HFFc6 (cell line): ENCODE measurements around the gene MALT1. TPM values are rescaled to one million over a fixed set of nuclear protein-coding genes. Genes with fewer than 3 reads are reported as not detected.

ENCODE experiments used
- DNase-seq: peaks from one replicate; pipeline ENCODE4 v3.0.0-alpha.2; 2018
- H3K27ac Mint-ChIP-seq: 2 replicates; pipeline ENCODE4 v1.8.0; 2020; ENCODE audit warnings: mild to moderate bottlenecking, mixed read lengths
- H3K27me3 Mint-ChIP-seq: 2 replicates; pipeline ENCODE4 v1.8.0; 2021; ENCODE audit warnings: mild to moderate bottlenecking, moderate library complexity, mixed read lengths; ENCODE audit not compliant: insufficient read depth
- H3K36me3 Mint-ChIP-seq: 2 replicates; pipeline ENCODE4 v1.8.0; 2021; ENCODE audit warnings: low read depth, mixed read lengths
- H3K4me1 Mint-ChIP-seq: 2 replicates; pipeline ENCODE4 v1.8.0; 2020; ENCODE audit warnings: low read depth, mixed read lengths
- H3K4me3 Mint-ChIP-seq: 2 replicates; pipeline ENCODE4 v1.8.0; 2020; ENCODE audit warnings: mild to moderate bottlenecking, moderate library complexity, mixed read lengths
- H3K9me3 Mint-ChIP-seq: 2 replicates; pipeline ENCODE4 v1.8.0; 2020; ENCODE audit warnings: mild to moderate bottlenecking, mixed read lengths
- total RNA-seq, 6 experiments: library from RNA; stranded (reverse); fragmentation: NEBNext Ultra II Directional; extraction: Animal tissue kit (Norgen Biotek cat#: 25700); gene quantifications; 2 replicates in 1 of 6; 3 replicates in 5 of 6; pipeline ENCODE4 v1.2.3, GENCODE V29; 2021
- TF ChIP-seq, protein P1 (sequence below): fragments of 200-600 bp; sonication (generic); IDR thresholded peaks from 2 replicates; pipeline ENCODE4 v1.5.0; 2021; ENCODE audit warnings: antibody characterized with exemption, mild to moderate bottlenecking

The MALT1 gene
- total RNA-seq, 6 experiments from 2014 or later = 19.9 to 25.6 (median 22.4) TPM

DNA sequence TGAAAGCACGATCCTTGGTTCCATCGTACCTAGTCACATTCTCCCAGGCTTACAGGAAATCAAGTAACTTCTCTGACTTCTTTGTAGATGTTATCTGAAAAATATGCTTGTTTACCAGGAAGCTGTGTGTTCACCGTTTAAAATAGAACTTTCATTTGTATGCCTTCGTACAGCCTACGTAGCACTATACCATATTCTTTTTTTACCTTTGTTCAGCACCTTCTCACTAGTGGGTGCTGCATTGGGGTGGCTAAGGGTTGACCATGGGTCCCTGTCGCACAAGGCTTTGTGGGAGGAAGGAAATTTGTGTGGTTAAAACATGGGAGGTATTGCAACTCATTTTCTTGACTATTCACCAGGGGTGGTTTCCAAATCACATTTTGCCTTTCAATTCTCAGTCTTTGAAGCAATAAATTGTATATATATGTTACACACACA is 16.6 kb downstream of the MALT1 start:
- TF ChIP-seq, protein P1, sequence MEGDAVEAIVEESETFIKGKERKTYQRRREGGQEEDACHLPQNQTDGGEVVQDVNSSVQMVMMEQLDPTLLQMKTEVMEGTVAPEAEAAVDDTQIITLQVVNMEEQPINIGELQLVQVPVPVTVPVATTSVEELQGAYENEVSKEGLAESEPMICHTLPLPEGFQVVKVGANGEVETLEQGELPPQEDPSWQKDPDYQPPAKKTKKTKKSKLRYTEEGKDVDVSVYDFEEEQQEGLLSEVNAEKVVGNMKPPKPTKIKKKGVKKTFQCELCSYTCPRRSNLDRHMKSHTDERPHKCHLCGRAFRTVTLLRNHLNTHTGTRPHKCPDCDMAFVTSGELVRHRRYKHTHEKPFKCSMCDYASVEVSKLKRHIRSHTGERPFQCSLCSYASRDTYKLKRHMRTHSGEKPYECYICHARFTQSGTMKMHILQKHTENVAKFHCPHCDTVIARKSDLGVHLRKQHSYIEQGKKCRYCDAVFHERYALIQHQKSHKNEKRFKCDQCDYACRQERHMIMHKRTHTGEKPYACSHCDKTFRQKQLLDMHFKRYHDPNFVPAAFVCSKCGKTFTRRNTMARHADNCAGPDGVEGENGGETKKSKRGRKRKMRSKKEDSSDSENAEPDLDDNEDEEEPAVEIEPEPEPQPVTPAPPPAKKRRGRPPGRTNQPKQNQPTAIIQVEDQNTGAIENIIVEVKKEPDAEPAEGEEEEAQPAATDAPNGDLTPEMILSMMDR = no peak
- H3K27ac Mint-ChIP-seq = no peak overlapping the region

DNA sequence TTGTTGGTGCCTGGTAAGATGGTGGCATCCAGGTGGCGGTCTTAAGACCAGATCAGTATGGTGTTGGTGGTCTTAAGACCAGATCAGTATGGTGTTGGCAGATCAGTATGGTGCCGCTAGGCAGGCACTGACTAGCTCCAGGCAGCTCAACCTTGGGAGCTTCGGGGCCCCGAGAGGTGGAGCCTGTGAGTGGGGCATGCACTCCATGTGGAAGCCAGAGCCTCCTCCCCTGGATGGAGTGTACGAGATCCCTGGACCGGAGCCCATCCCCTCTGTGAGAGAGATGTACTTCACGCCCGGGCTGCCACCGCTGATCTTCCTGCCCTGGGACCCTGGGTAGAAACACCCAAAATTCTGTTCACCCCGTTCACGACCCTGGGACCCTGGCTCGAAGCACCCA is 19.0 kb downstream of the MALT1 start:
- H3K27me3 Mint-ChIP-seq = peaks cover 3% of the 10 kb centered on the region; the same call in 1 of the 2 replicates
- H3K4me3 Mint-ChIP-seq = no peak overlapping the region
- no peak overlapping the region for H3K27ac Mint-ChIP-seq
- no peaks in the 10 kb centered on the region for H3K9me3 Mint-ChIP-seq
- TF ChIP-seq, protein P1 = no peak
- H3K36me3 Mint-ChIP-seq = peaks cover 46% of the 10 kb centered on the region
- no peak for DNase-seq
- peaks cover 8% of the 10 kb centered on the region for H3K4me1 Mint-ChIP-seq

More for the DNA sequence above, 16.6 kb downstream of the MALT1 start:
- H3K4me3 Mint-ChIP-seq = no peak overlapping the region
- DNase-seq = no peak
- peaks cover 3% of the 10 kb centered on the region; the same call in 1 of the 2 replicates for H3K27me3 Mint-ChIP-seq
- H3K4me1 Mint-ChIP-seq = peaks cover 15% of the 10 kb centered on the region
- H3K36me3 Mint-ChIP-seq = peaks cover 52% of the 10 kb centered on the region
- no peaks in the 10 kb centered on the region for H3K9me3 Mint-ChIP-seq

DNA sequence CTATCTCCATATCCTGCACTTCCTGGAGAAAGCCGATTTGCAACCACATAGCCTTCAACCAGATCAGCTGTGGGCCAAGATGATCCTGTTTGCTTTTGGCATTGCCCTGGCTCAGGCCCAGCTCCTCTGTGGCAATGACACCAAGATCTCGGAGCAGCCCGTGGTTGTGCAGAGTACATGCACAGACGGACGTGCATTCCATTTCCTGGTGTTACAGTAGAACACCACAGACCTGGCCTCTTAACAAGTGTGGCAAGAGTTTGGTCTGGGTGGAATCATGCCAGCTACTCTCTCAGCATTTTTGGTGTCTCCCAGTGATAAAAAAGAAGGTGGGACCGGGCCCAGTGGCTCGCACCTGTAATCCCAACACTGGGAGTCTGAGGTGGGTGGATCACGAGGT is 20.0 kb downstream of the MALT1 start:
- Mint-ChIP-seq H3K27me3 (peaks cover 3% of the 10 kb centered on the region; the same call in 1 of the 2 replicates), H3K9me3 (no peaks in the 10 kb centered on the region)
- DNase-seq = no peak

DNA sequence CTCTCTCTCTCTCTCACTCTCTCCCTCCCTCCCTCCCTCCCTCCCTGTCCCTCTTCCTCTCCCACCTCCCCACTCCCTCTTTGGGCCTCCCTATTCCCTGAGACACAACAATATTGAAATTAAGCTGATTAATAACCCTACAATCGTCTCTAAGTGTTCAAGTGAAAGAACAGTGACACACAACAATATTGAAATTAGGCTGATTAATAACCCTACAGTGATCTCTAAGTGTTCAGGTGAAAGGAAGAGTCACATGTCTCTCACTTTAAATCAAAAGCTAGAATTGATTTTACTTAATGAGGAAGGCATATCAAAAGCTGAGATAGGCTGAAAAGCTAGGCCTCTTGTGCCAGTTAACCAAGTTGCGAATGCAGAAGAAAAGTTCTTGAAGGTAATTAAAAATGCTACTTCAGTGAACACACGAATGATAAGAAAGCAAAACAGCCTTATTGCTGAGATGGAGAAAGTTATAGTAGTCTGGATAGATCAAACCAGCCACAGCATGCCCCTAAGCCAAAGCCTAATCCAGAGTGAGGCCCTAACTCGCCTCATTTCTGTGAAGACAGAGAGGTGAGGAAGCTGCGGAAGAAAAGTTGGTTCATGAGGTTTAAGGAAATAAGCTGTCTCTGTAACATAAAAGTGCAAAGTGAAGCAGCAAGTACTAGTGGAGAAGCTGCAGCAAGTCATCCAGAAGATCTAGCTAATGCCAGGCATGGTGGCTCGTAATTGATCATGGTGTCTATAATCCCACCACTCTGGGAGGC is 21.3 kb downstream of the MALT1 start:
- peaks cover 50% of the 10 kb centered on the region for H3K36me3 Mint-ChIP-seq
- no peak for DNase-seq
- H3K4me1 Mint-ChIP-seq = peaks cover under 1% of the 10 kb centered on the region; the same call in 1 of the 2 replicates

More for the DNA sequence above, 20.0 kb downstream of the MALT1 start:
- Mint-ChIP-seq H3K27ac (no peak overlapping the region), H3K36me3 (peaks cover 49% of the 10 kb centered on the region), H3K4me1 (peaks cover 8% of the 10 kb centered on the region), H3K4me3 (no peak overlapping the region)
- TF ChIP-seq, protein P1 = no peak

DNA sequence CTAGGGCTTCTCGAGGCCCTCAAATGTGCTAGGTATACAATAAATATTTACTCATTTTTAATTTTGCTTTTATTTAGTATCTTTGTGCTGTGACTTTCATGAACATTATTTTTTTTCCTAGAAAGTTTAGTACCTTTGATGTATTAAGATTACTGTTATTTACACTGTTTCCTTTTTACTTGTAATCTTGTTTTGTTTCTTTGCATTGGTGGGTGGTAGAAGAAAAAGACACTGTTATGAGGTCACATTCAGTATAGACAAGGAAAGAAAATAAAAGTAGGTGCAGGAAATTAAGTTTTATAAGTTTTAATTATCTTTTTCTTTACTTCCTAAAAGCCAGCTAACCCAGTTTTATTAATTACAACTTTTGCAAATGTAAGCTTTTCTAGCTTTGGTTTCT is 23.0 kb downstream of the MALT1 start:
- H3K27ac Mint-ChIP-seq = no peak overlapping the region
- H3K36me3 Mint-ChIP-seq = peaks cover 43% of the 10 kb centered on the region
- H3K27me3 Mint-ChIP-seq = no peaks in the 10 kb centered on the region
- DNase-seq = no peak
- H3K4me3 Mint-ChIP-seq = no peak overlapping the region
- H3K9me3 Mint-ChIP-seq = no peaks in the 10 kb centered on the region
- H3K4me1 Mint-ChIP-seq = no peaks in the 10 kb centered on the region
- TF ChIP-seq, protein P1 = no peak

More for the DNA sequence above, 21.3 kb downstream of the MALT1 start:
- Mint-ChIP-seq H3K27ac (no peak overlapping the region), H3K4me3 (no peak overlapping the region), H3K27me3 (0 out of 2 replicates have a peak, but pooled peaks cover 3% of the 10 kb centered on the region), H3K9me3 (no peaks in the 10 kb centered on the region)
- TF ChIP-seq, protein P1 = no peak
